Skeletal muscle tissue (tissue), 4 donors: ENCODE data around the gene SSU72. TPM values are rescaled to one million over a fixed set of nuclear protein-coding genes. Genes with fewer than 3 reads are reported as not detected.
A peak's percentile ranks its signal among the peaks of the same experiment; 100 is the strongest.

Source experiments
- H3K27ac ChIP-seq: one replicate; pipeline ENCODE4 v1.7.0; 2013; ENCODE audit warnings: mild to moderate bottlenecking, low read depth, low read length, inconsistent platforms
- H3K27me3 ChIP-seq, 3 donors: one replicate each; pipeline ENCODE4 v1.7.0; 2013; ENCODE audit warnings: low read length in 3 of 3; ENCODE audit not compliant: control insufficient read depth in 3 of 3, insufficient read depth in 3 of 3
- H3K36me3 ChIP-seq, 3 donors: one replicate each; pipeline ENCODE4 v1.7.0; 2013; ENCODE audit warnings: low read length in 3 of 3; ENCODE audit not compliant: control insufficient read depth in 3 of 3, insufficient read depth in 3 of 3
- H3K4me1 ChIP-seq, 3 donors: one replicate each; pipeline ENCODE4 v1.7.0; 2013; ENCODE audit warnings: low read length in 3 of 3, mild to moderate bottlenecking in 3 of 3; ENCODE audit not compliant: control insufficient read depth in 3 of 3, insufficient read depth in 3 of 3
- H3K4me3 ChIP-seq, 3 donors: one replicate each; pipeline ENCODE4 v1.7.0; 2013; ENCODE audit warnings: low read length in 3 of 3
- H3K9ac ChIP-seq, 3 donors: one replicate each; pipeline ENCODE4 v1.7.0; 2013; ENCODE audit warnings: low read length in 3 of 3, mild to moderate bottlenecking in 3 of 3, moderate library complexity in 2 of 3, low read depth in 1 of 3
- H3K9me3 ChIP-seq, 3 donors: one replicate each; pipeline ENCODE4 v1.7.0; 2013; ENCODE audit warnings: low read length in 3 of 3; ENCODE audit not compliant: control insufficient read depth in 3 of 3
- total RNA-seq: library from RNA; depleted of rRNA; stranded (reverse); fragments of >200 nt; gene quantifications from one replicate; pipeline ENCODE4 v1.2.3, GENCODE V29; 2014
- donor health status: Osteomylitis.

SSU72 gene
- 40.2 TPM for total RNA-seq

- H3K9me3 ChIP-seq: no peaks in the 10 kb centered on the region
Observed at GRCh38 chr1:1574721-1575537, at the start of gene SSU72. SSU72 (minus strand) TSS chr1:1574863; CDS start chr1:1574557, 306 bp downstream.

GRCh38 chr1:1623631-1624442 is 49.2 kb upstream of the SSU72 start:
- no peak overlapping the region for H3K4me3 ChIP-seq
- no peaks in the 10 kb centered on the region for H3K9me3 ChIP-seq
- peaks cover 39 to 54% (median 53%) of the 10 kb centered on the region in 3 donors for H3K4me1 ChIP-seq
- no peaks in the 10 kb centered on the region for H3K27me3 ChIP-seq
- no peak overlapping the region for H3K9ac ChIP-seq
- no peak overlapping the region for H3K27ac ChIP-seq
- peaks cover 19 to 37% (median 34%) of the 10 kb centered on the region in 3 donors for H3K36me3 ChIP-seq

More at GRCh38 chr1:1574721-1575537, at the start of gene SSU72:
- peaks cover 15 to 16% (median 16%) of the 10 kb centered on the region in 3 donors for H3K4me1 ChIP-seq
- peaks cover 0 to 9% (median 2%) of the 10 kb centered on the region in 3 donors for H3K36me3 ChIP-seq
- H3K27ac ChIP-seq: peak within 1 kb of the TSS; percentile 98
- peaks cover 0 to 10% (median 4%) of the 10 kb centered on the region in 3 donors for H3K27me3 ChIP-seq
- H3K9ac ChIP-seq: peak within 1 kb of the TSS; percentile 99 to 100 (median 100)
- peak within 1 kb of the TSS; percentile 91 to 98 (median 95) for H3K4me3 ChIP-seq

DNA sequence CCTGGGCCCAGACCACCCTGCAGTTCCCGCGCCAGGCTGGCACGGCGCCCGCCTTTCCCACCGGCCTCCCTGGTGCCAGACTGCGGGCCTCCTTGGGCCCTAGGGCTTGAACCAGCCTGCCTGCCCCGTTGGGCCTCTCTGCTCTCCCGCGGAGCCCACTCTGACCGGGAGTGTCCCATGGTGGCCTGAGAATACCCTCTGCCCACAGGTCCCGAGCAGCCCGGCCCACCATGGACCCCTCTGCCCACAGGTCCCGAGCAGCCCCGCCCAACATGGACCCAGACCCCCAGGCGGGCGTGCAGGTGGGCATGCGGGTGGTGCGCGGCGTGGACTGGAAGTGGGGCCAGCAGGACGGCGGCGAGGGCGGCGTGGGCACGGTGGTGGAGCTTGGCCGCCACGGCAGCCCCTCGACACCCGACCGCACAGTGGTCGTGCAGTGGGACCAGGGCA is 48.5 kb upstream of the SSU72 start:
- Histone ChIP-seq H3K36me3 (peaks cover 21 to 33% (median 28%) of the 10 kb centered on the region in 3 donors), H3K9ac (peak overlapping the region in 2 of 3 donors; percentile 30 to 85), H3K4me3 (no peak overlapping the region), H3K27me3 (no peaks in the 10 kb centered on the region), H3K9me3 (no peaks in the 10 kb centered on the region), H3K27ac (peak overlapping the region; percentile 90), H3K4me1 (peaks cover 41 to 61% (median 59%) of the 10 kb centered on the region in 3 donors)

DNA sequence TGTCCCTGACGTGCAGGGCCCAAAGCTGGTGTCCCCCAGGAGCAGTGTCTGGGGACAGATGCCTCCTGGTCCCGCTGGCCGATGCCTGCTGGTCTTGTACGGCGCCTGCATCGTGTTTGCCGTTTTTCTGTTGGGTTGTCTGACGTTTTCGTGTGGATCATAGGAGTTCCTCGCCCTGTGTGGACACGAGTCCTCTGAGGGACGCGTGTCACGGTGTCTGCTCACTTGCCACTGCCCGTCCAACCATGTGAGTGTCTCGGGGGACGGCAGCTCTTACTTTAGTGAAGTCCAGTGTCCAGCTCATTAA is 48.1 kb upstream of the SSU72 start:
- peak overlapping the region in 2 of 3 donors; percentile 65 to 85 for H3K9ac ChIP-seq
- peak overlapping the region; percentile 90 for H3K27ac ChIP-seq
- no peaks in the 10 kb centered on the region for H3K9me3 ChIP-seq
- no peaks in the 10 kb centered on the region for H3K27me3 ChIP-seq
- peak overlapping the region in 2 of 3 donors; percentile 25 to 61 for H3K4me3 ChIP-seq
- H3K36me3 ChIP-seq: peaks cover 20 to 32% (median 27%) of the 10 kb centered on the region in 3 donors
- peaks cover 46 to 65% (median 64%) of the 10 kb centered on the region in 3 donors for H3K4me1 ChIP-seq

DNA sequence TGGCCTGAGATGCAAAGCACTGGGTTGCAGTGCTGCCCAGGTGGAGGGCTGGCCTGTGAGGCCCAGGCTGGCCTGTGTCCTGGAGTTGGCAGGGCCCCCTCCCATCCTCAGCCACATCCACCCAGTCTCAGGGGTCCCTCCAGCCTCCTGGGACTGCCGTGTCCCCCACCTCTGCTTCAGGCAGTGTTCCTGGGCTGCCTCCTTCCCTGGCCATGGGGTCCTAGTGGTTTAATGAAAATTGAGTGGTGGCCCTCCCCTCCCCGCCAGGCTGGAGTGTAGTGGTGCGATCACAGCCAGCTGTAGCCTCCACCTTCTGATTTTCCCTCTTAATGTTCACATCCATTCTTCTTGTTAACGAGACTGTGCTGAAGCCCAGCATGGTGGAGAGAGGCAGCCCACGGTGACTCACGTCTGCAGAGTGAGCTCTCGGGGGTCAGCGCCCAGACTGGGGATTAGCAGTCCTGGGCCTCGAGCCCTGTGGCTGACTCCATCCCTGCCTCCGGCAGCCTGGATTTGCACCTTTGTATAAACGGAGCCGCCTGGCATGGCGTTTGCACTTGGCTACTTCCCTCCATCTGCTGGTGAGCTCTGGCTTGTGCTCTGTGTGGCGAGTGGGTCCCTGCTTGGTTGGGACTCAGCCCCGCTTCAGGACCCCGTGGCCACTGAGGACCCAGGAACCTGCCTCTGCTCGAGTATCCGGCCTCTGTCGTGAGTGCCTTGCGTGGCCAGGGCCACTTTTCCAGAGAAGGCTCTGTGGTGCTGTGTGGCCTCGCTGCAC is 47.5 kb upstream of the SSU72 start:
- Histone ChIP-seq H3K27ac (peak overlapping the region; percentile 90), H3K9me3 (no peaks in the 10 kb centered on the region), H3K4me3 (peak overlapping the region in 2 of 3 donors; percentile 25 to 61), H3K36me3 (peaks cover 24 to 33% (median 26%) of the 10 kb centered on the region in 3 donors), H3K9ac (peak overlapping the region; percentile 45 to 85 (median 65)), H3K27me3 (no peaks in the 10 kb centered on the region), H3K4me1 (peaks cover 51 to 71% (median 69%) of the 10 kb centered on the region in 3 donors)

- Histone ChIP-seq H3K27ac (peak overlapping the region; percentile 90), H3K36me3 (peaks cover 20 to 30% (median 28%) of the 10 kb centered on the region in 3 donors), H3K27me3 (no peaks in the 10 kb centered on the region), H3K9me3 (no peaks in the 10 kb centered on the region), H3K4me1 (peaks cover 59 to 79% (median 77%) of the 10 kb centered on the region in 3 donors), H3K4me3 (peak overlapping the region in 1 of 3 donors; percentile 56), H3K9ac (peak overlapping the region; percentile 50 to 85 (median 65))
Observed at GRCh38 chr1:1621173-1622009, 46.7 kb upstream of the SSU72 start.

- H3K9me3 ChIP-seq: no peaks in the 10 kb centered on the region
- H3K36me3 ChIP-seq: peaks cover 20 to 28% (median 28%) of the 10 kb centered on the region in 3 donors
- H3K9ac ChIP-seq: peak overlapping the region; percentile 50 to 85 (median 63)
- H3K27ac ChIP-seq: peak overlapping the region; percentile 90
- H3K4me1 ChIP-seq: peaks cover 61 to 81% (median 78%) of the 10 kb centered on the region in 3 donors
- H3K27me3 ChIP-seq: no peaks in the 10 kb centered on the region
- peak overlapping the region; percentile 7 to 60 (median 56) for H3K4me3 ChIP-seq
Observed at GRCh38 chr1:1620433-1621139, 45.9 kb upstream of the SSU72 start.

- peaks cover 61 to 82% (median 78%) of the 10 kb centered on the region in 3 donors for H3K4me1 ChIP-seq
- H3K27me3 ChIP-seq: no peaks in the 10 kb centered on the region
- H3K36me3 ChIP-seq: peaks cover 17 to 25% (median 21%) of the 10 kb centered on the region in 3 donors
- H3K9me3 ChIP-seq: no peaks in the 10 kb centered on the region
- peak overlapping the region; percentile 90 for H3K27ac ChIP-seq
- peak overlapping the region; percentile 50 to 85 (median 70) for H3K9ac ChIP-seq
- H3K4me3 ChIP-seq: peak overlapping the region in 2 of 3 donors; percentile 56 to 60
Observed at GRCh38 chr1:1619917-1620361, 45.3 kb upstream of the SSU72 start.
